Mesenchymal stem cell (in vitro differentiated cells and primary cell): ENCODE measurements around the gene EPB42. TPM values are rescaled to one million over a fixed set of nuclear protein-coding genes. Genes with fewer than 3 reads are reported as not detected.

ENCODE experiments used
- DNase-seq: peaks from one replicate; pipeline ENCODE4 v3.0.0-alpha.2; 2013
- H2AFZ ChIP-seq: one replicate; pipeline ENCODE4 v1.6.1; 2013; ENCODE audit warnings: low read depth, mild to moderate bottlenecking, control low read depth, inconsistent platforms, low read length, moderate library complexity
- H2AK5ac ChIP-seq: 2 replicates; pipeline ENCODE4 v1.6.1; 2013; ENCODE audit warnings: low read length, moderate library complexity, mild to moderate bottlenecking, inconsistent platforms; ENCODE audit not compliant: severe bottlenecking
- H2BK120ac ChIP-seq: one replicate; pipeline ENCODE4 v1.6.1; 2013; ENCODE audit warnings: low read depth, mild to moderate bottlenecking, inconsistent platforms, low read length, moderate library complexity
- H2BK12ac ChIP-seq, 2 experiments: one replicate each; pipeline ENCODE4 v1.6.1; 2013; ENCODE audit warnings: inconsistent platforms in 2 of 2, low read length in 2 of 2, mild to moderate bottlenecking in 2 of 2, moderate library complexity in 2 of 2, control low read depth in 1 of 2
- H2BK15ac ChIP-seq: one replicate; pipeline ENCODE4 v1.6.1; 2013; ENCODE audit warnings: mild to moderate bottlenecking, low read depth, inconsistent platforms; ENCODE audit not compliant: poor library complexity, severe bottlenecking
- H2BK5ac ChIP-seq: 2 replicates; pipeline ENCODE4 v1.6.1; 2013; ENCODE audit warnings: low read depth, mild to moderate bottlenecking, low read length, control low read depth, inconsistent platforms; ENCODE audit not compliant: poor library complexity, severe bottlenecking
- H3K14ac ChIP-seq, 2 experiments: one replicate each; pipeline ENCODE4 v1.6.1; 2013; ENCODE audit warnings: inconsistent platforms in 2 of 2, low read length in 2 of 2, control low read depth in 1 of 2, mild to moderate bottlenecking in 1 of 2, moderate library complexity in 1 of 2
- H3K18ac ChIP-seq, 2 experiments: one replicate each; pipeline ENCODE4 v1.6.1; 2013; ENCODE audit warnings: inconsistent platforms in 2 of 2, low read length in 2 of 2, control low read depth in 1 of 2, low read depth in 1 of 2, mild to moderate bottlenecking in 1 of 2
- H3K23ac ChIP-seq, 2 experiments: one replicate each; pipeline ENCODE4 v1.6.1; 2013; ENCODE audit warnings: inconsistent platforms in 2 of 2, low read length in 2 of 2, mild to moderate bottlenecking in 2 of 2, moderate library complexity in 2 of 2, control low read depth in 1 of 2
- H3K27ac ChIP-seq: 2 replicates; pipeline ENCODE4 v1.5.1; 2013; ENCODE audit warnings: mild to moderate bottlenecking, moderate library complexity, low read length, control low read depth, inconsistent platforms; ENCODE audit not compliant: poor library complexity, severe bottlenecking
- H3K27me3 ChIP-seq, 2 experiments: 2 replicates each; pipeline versions ENCODE4 v1.6.1 to v1.7.0; 2013; ENCODE audit warnings: low read length in 2 of 2, mild to moderate bottlenecking in 2 of 2, moderate library complexity in 2 of 2, control low read depth in 1 of 2, inconsistent platforms in 1 of 2; ENCODE audit not compliant: control insufficient read depth in 1 of 2, insufficient read depth in 1 of 2
- H3K36me3 ChIP-seq, 2 experiments: 2 replicates each; pipeline versions ENCODE4 v1.6.1 to v1.7.0; 2013; ENCODE audit warnings: low read length in 2 of 2, control low read depth in 1 of 2, inconsistent platforms in 1 of 2, low read depth in 1 of 2, mild to moderate bottlenecking in 1 of 2; ENCODE audit not compliant: insufficient read depth in 2 of 2, control insufficient read depth in 1 of 2
- H3K4ac ChIP-seq, 2 experiments: one replicate each; pipeline ENCODE4 v1.6.1; 2013; ENCODE audit warnings: inconsistent platforms in 2 of 2, low read length in 2 of 2, mild to moderate bottlenecking in 2 of 2, moderate library complexity in 2 of 2, control low read depth in 1 of 2, low read depth in 1 of 2
- H3K4me1 ChIP-seq: 2 replicates; pipeline ENCODE4 v1.6.1; 2013; ENCODE audit warnings: low read depth, low read length, control low read depth; ENCODE audit not compliant: control insufficient read depth, insufficient read depth
- H3K4me2 ChIP-seq: 2 replicates; pipeline ENCODE4 v1.6.1; 2013; ENCODE audit warnings: low read length, mild to moderate bottlenecking, inconsistent platforms; ENCODE audit not compliant: poor library complexity, severe bottlenecking
- H3K4me3 ChIP-seq, 2 experiments: 2 replicates each; pipeline versions ENCODE4 v1.5.1 to v1.7.0; 2013; ENCODE audit warnings: low read length in 2 of 2, mild to moderate bottlenecking in 2 of 2, control low read depth in 1 of 2, low read depth in 1 of 2; ENCODE audit not compliant: insufficient read depth in 1 of 2
- H3K79me1 ChIP-seq: replicated peaks from 2 replicates; pipeline ENCODE4 v1.6.1; 2013; ENCODE audit warnings: mild to moderate bottlenecking, control low read depth, low read length, inconsistent platforms; ENCODE audit not compliant: poor library complexity, severe bottlenecking
- H3K9ac ChIP-seq: 2 replicates; pipeline ENCODE4 v1.7.0; 2013; ENCODE audit warnings: mild to moderate bottlenecking, low read length, moderate library complexity
- H3K9me3 ChIP-seq: 2 replicates; pipeline ENCODE4 v1.7.0; 2013; ENCODE audit warnings: mild to moderate bottlenecking, low read length; ENCODE audit not compliant: control insufficient read depth
- H4K8ac ChIP-seq: one replicate; pipeline ENCODE4 v1.6.1; 2013; ENCODE audit warnings: inconsistent platforms, mild to moderate bottlenecking, low read length, moderate library complexity
- H4K91ac ChIP-seq: one replicate; pipeline ENCODE4 v1.6.1; 2013; ENCODE audit warnings: mild to moderate bottlenecking, low read length, inconsistent platforms
- WGBS: methylation state at CpG from one replicate; pipeline ENCODE4 v1.1.7; 2013; ENCODE audit warnings: mixed read lengths; 5-methylcytosine and 5-hydroxymethylcytosine counted together
- polyA plus RNA-seq, 2 experiments: library from polyadenylated mRNA; stranded (reverse); fragments of 200-250 nt; gene quantifications; one replicate each; pipeline ENCODE4 v1.2.3, GENCODE V29; 2013

Gene EPB42
- not detected for polyA plus RNA-seq (2013, experiment 1 of 2)
- not detected for polyA plus RNA-seq (2013, experiment 2 of 2)

GRCh38 chr15:43220991-43221403, at the start of gene EPB42:
Gene EPB42, minus strand, starts transcription at chr15:43221018. Its CDS starts 193 bp downstream, at chr15:43220825.
- Histone ChIP-seq H3K4me2 (no peak within 1 kb of the TSS), H4K91ac (no peak within 1 kb of the TSS), H2AFZ (no peak within 1 kb of the TSS), H2BK15ac (no peak within 1 kb of the TSS), H3K18ac (no peak within 1 kb of the TSS), H3K36me3 (no peaks in the 10 kb centered on the region), H3K4ac (no peak within 1 kb of the TSS), H3K23ac (no peak within 1 kb of the TSS), H3K4me1 (no peaks in the 10 kb centered on the region), H3K9me3 (no peaks in the 10 kb centered on the region), H3K9ac (no peak within 1 kb of the TSS), H2BK5ac (no peak within 1 kb of the TSS), H3K4me3 (no peak within 1 kb of the TSS), H2AK5ac (no peak within 1 kb of the TSS), H3K79me1 (no peaks in the 10 kb centered on the region), H3K27me3 (peaks cover 15 to 33% of the 10 kb centered on the region in 2 experiments), H2BK12ac (no peak within 1 kb of the TSS), H3K27ac (no peak within 1 kb of the TSS), H4K8ac (no peak within 1 kb of the TSS), H2BK120ac (no peak within 1 kb of the TSS), H3K14ac (no peak within 1 kb of the TSS)
- DNase-seq, result no peak
- 59% methylated on average over 3 of the region's 3 CpGs for WGBS

GRCh38 chr15:43270113-43270665, 49.4 kb upstream of the EPB42 start:
- H3K36me3 ChIP-seq, result no peaks in the 10 kb centered on the region
- no peak overlapping the region for H3K4me2 ChIP-seq
- DNase-seq, result no peak
- no peak overlapping the region for H3K14ac ChIP-seq
- no peak overlapping the region for H4K8ac ChIP-seq
- peaks cover 3% of the 10 kb centered on the region for H3K4me1 ChIP-seq
- H2AFZ ChIP-seq, result no peak overlapping the region
- H3K79me1 ChIP-seq, result no peaks in the 10 kb centered on the region
- no peak overlapping the region for H3K27ac ChIP-seq
- H2AK5ac ChIP-seq, result no peak overlapping the region
- H3K9me3 ChIP-seq, result peaks cover 3% of the 10 kb centered on the region
- H2BK15ac ChIP-seq, result no peak overlapping the region
- no peak overlapping the region for H3K23ac ChIP-seq
- 88% methylated on average over 5 of the region's 5 CpGs for WGBS
- no peak overlapping the region for H2BK5ac ChIP-seq
- no peak overlapping the region for H3K9ac ChIP-seq
- H2BK12ac ChIP-seq, result no peak overlapping the region
- peaks cover 56 to 60% of the 10 kb centered on the region in 2 experiments for H3K27me3 ChIP-seq
- H3K18ac ChIP-seq, result no peak overlapping the region
- H3K4me3 ChIP-seq, result no peak overlapping the region
- H4K91ac ChIP-seq, result no peak overlapping the region
- H2BK120ac ChIP-seq, result no peak overlapping the region
- H3K4ac ChIP-seq, result no peak overlapping the region

GRCh38 chr15:43268111-43269105, 47.6 kb upstream of the EPB42 start:
- peaks cover 3% of the 10 kb centered on the region for H3K9me3 ChIP-seq
- H3K27ac ChIP-seq, result no peak overlapping the region
- no peaks in the 10 kb centered on the region for H3K4me1 ChIP-seq
- peaks cover 56 to 70% of the 10 kb centered on the region in 2 experiments for H3K27me3 ChIP-seq
- H3K79me1 ChIP-seq, result no peaks in the 10 kb centered on the region
- peak; percentile 29 for DNase-seq
- H2AK5ac ChIP-seq, result no peak overlapping the region
- no peak overlapping the region for H4K8ac ChIP-seq
- no peak overlapping the region for H2BK15ac ChIP-seq
- no peak overlapping the region for H2BK120ac ChIP-seq
- H3K4me3 ChIP-seq, result no peak overlapping the region
- WGBS, result 60% methylated on average over 11 of the region's 11 CpGs
- no peak overlapping the region for H3K14ac ChIP-seq
- no peak overlapping the region for H3K4me2 ChIP-seq
- H2AFZ ChIP-seq, result no peak overlapping the region
- H2BK12ac ChIP-seq, result no peak overlapping the region
- no peak overlapping the region for H2BK5ac ChIP-seq
- no peak overlapping the region for H3K9ac ChIP-seq
- no peaks in the 10 kb centered on the region for H3K36me3 ChIP-seq
- H3K23ac ChIP-seq, result no peak overlapping the region
- H3K18ac ChIP-seq, result no peak overlapping the region
- H3K4ac ChIP-seq, result no peak overlapping the region
- no peak overlapping the region for H4K91ac ChIP-seq

GRCh38 chr15:43267439-43267838, 46.6 kb upstream of the EPB42 start:
- H3K9me3 ChIP-seq, result peaks cover 1% of the 10 kb centered on the region
- no peak overlapping the region for H3K27ac ChIP-seq
- no peak overlapping the region for H2BK5ac ChIP-seq
- H3K4me1 ChIP-seq, result no peaks in the 10 kb centered on the region
- no peak overlapping the region for H2BK120ac ChIP-seq
- H4K8ac ChIP-seq, result no peak overlapping the region
- H2BK12ac ChIP-seq, result no peak overlapping the region
- no peak for DNase-seq
- H3K79me1 ChIP-seq, result no peaks in the 10 kb centered on the region
- no peaks in the 10 kb centered on the region for H3K36me3 ChIP-seq
- H3K4me3 ChIP-seq, result no peak overlapping the region
- WGBS, result 100% methylated on average over 2 of the region's 2 CpGs
- no peak overlapping the region for H3K9ac ChIP-seq
- H3K27me3 ChIP-seq, result peaks cover 56 to 74% of the 10 kb centered on the region in 2 experiments
- H3K18ac ChIP-seq, result no peak overlapping the region
- no peak overlapping the region for H2BK15ac ChIP-seq
- H3K23ac ChIP-seq, result no peak overlapping the region
- H4K91ac ChIP-seq, result no peak overlapping the region
- no peak overlapping the region for H3K4me2 ChIP-seq
- H2AK5ac ChIP-seq, result no peak overlapping the region
- H3K4ac ChIP-seq, result no peak overlapping the region
- no peak overlapping the region for H2AFZ ChIP-seq
- H3K14ac ChIP-seq, result no peak overlapping the region
